ENCODE results near the gene PNMA8A.

GRCh38 chr19:46466536-46467196, 4.7 kb downstream of the PNMA8A start:
- TF ChIP-seq CTCF (IDR thresholded peaks at IDR 0.05; ENCODE audit: poor library complexity, severe bottlenecking) (no peak), POLR2AphosphoS5 (IDR thresholded peaks at IDR 0.05) (no peak), EZH2 (IDR thresholded peaks at IDR 0.05; ENCODE audit: borderline replicate concordance, insufficient read depth, low read length, poor library complexity, severe bottlenecking) (no peak), RAD21 (conservative IDR thresholded peaks at IDR 0.05) (no peak), TAF1 (IDR thresholded peaks at IDR 0.05; ENCODE audit: low read depth) (no peak), EP300 (conservative IDR thresholded peaks at IDR 0.05; ENCODE audit: poor library complexity, severe bottlenecking) (no peak)

Measured in neural cell (in vitro differentiated cells).